ENCODE data around the gene TOR3A.

Gene TOR3A

DNA sequence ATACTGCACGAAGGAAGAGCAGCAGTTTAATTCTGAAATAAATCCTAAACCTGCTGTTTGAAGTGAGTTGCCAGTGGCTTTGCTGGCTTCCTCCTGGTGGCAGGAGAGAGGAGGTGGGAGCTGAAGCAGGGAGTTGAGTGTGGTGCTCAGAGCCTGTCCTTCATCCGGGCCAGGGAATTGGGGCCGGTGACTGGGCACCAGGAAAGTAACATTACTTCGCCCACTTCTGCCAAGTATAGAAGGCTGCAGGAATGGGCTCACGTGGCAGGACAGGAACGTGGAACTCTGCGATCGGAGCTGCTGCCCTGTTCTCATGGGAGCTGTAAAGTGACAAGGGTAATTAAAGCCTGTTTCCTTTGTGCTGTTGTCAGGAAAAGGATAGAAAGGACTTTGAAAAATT, 8.7 kb downstream of the TOR3A start:
- peak overlapping the region in 2 of 5 donors; percentile 19 to 20 for H3K9ac ChIP-seq (ENCODE audit: low read length in 5 of 5)
- no peaks in the 10 kb centered on the region for H3K27me3 ChIP-seq (ENCODE audit: control insufficient read depth in 5 of 5, insufficient read depth in 4 of 5, low read length in 5 of 5)
- H3K36me3 ChIP-seq (ENCODE audit: control insufficient read depth in 5 of 5, insufficient read depth in 5 of 5, low read length in 5 of 5): peaks cover 3 to 73% (median 51%) of the 10 kb centered on the region in 5 donors
- H3K27ac ChIP-seq (ENCODE audit: low read depth, low read length): peak overlapping the region; percentile 37
- H3K4me3 ChIP-seq (ENCODE audit: low read depth in 1 of 5, low read length in 5 of 5): no peak overlapping the region
- peaks cover 9 to 56% (median 42%) of the 10 kb centered on the region in 5 donors for H3K4me1 ChIP-seq (ENCODE audit: control insufficient read depth in 5 of 5, insufficient read depth in 5 of 5, low read length in 5 of 5)
- no peaks in the 10 kb centered on the region for H3K9me3 ChIP-seq (ENCODE audit: control insufficient read depth in 5 of 5, low read length in 5 of 5)

DNA sequence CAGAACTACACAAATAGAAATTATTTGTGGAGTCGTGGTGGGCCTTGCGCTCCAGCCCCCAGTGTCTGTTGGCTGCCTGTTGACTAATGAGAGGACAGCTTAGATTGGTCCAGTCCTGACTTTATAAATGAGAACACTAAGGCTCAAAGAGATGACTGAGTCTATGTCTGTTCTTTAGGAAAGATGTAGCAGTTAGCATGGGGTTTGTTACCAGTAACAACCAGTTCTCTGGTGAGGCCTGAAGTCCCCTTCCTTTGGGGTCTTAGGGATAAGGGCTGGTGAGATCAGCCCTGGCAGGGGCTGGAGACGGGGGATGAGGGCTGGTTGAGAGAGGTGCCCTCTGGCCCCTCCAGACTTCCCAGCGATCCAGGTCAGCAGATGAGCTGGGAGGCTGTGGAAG, 9.1 kb downstream of the TOR3A start:
- Histone ChIP-seq H3K27ac (ENCODE audit: low read depth, low read length) (peak overlapping the region; percentile 37), H3K27me3 (ENCODE audit: control insufficient read depth in 5 of 5, insufficient read depth in 4 of 5, low read length in 5 of 5) (no peaks in the 10 kb centered on the region), H3K9ac (ENCODE audit: low read length in 5 of 5) (no peak overlapping the region), H3K4me3 (ENCODE audit: low read depth in 1 of 5, low read length in 5 of 5) (no peak overlapping the region), H3K9me3 (ENCODE audit: control insufficient read depth in 5 of 5, low read length in 5 of 5) (no peaks in the 10 kb centered on the region), H3K4me1 (ENCODE audit: control insufficient read depth in 5 of 5, insufficient read depth in 5 of 5, low read length in 5 of 5) (peaks cover 9 to 56% (median 43%) of the 10 kb centered on the region in 5 donors), H3K36me3 (ENCODE audit: control insufficient read depth in 5 of 5, insufficient read depth in 5 of 5, low read length in 5 of 5) (peaks cover 3 to 73% (median 50%) of the 10 kb centered on the region in 5 donors)

DNA sequence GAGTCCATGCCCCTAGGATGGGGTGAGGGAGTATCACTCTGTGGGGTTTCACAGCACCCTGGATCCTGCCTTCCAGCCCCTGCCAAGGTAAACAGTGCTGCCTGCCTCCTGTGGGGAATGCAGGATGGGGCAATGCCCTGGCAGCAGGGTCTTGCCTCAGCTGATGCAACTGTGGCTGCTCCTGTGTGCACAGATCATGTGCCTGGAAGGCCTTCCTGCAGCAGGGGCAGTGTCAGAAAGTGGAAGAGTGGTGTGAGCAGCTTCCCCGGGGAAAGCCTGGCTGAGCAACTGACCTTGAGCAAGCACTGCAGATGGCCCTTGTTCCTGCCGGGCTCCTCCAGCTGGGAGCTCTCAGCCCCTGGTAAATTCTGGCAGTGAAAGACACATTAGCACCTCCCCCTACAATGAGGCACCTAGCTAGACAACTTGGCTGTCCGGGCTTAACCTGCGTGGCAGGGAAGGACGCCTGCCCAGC, 9.9 kb downstream of the TOR3A start:
- Histone ChIP-seq H3K9ac (ENCODE audit: low read length in 5 of 5) (peak overlapping the region in 1 of 5 donors; percentile 7), H3K36me3 (ENCODE audit: control insufficient read depth in 5 of 5, insufficient read depth in 5 of 5, low read length in 5 of 5) (peaks cover 3 to 75% (median 50%) of the 10 kb centered on the region in 5 donors), H3K27ac (ENCODE audit: low read depth, low read length) (peak overlapping the region; percentile 38), H3K27me3 (ENCODE audit: control insufficient read depth in 5 of 5, insufficient read depth in 4 of 5, low read length in 5 of 5) (no peaks in the 10 kb centered on the region), H3K4me3 (ENCODE audit: low read depth in 1 of 5, low read length in 5 of 5) (peak overlapping the region in 1 of 5 donors; percentile 32), H3K4me1 (ENCODE audit: control insufficient read depth in 5 of 5, insufficient read depth in 5 of 5, low read length in 5 of 5) (peaks cover 9 to 56% (median 46%) of the 10 kb centered on the region in 5 donors), H3K9me3 (ENCODE audit: control insufficient read depth in 5 of 5, low read length in 5 of 5) (no peaks in the 10 kb centered on the region)

DNA sequence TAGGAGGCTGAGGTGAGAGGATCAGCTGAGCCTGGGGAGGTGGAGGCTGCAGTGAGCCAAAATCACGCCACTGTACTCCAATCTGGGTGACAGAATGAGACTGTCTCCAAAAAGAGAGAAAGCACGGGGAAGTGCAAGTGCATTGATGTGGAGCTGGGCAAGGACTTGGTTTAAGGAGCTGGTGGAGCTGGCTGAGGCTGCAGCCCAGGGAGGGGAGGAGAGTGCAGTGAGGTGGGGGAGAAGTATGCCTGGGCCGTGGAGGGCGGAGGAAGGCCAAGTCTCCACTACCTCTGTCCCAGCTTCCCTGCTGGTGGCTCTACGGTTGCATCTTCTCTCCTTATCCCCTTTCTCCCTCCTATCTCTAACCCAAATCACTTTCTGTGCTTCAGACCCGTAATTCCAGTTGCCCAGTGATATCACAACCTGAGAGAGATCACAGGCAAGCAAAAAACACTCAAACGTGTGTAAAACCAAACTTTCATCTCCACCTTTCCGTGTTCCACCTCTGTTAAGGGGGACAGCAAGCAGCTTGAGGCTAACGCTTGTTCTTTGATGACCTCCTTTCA, 11.1 kb downstream of the TOR3A start:
- H3K27me3 ChIP-seq (ENCODE audit: control insufficient read depth in 5 of 5, insufficient read depth in 4 of 5, low read length in 5 of 5): no peaks in the 10 kb centered on the region
- H3K27ac ChIP-seq (ENCODE audit: low read depth, low read length): no peak overlapping the region
- no peak overlapping the region for H3K4me3 ChIP-seq (ENCODE audit: low read depth in 1 of 5, low read length in 5 of 5)
- H3K9me3 ChIP-seq (ENCODE audit: control insufficient read depth in 5 of 5, low read length in 5 of 5): no peaks in the 10 kb centered on the region
- peaks cover 7 to 80% (median 56%) of the 10 kb centered on the region in 5 donors for H3K36me3 ChIP-seq (ENCODE audit: control insufficient read depth in 5 of 5, insufficient read depth in 5 of 5, low read length in 5 of 5)
- H3K9ac ChIP-seq (ENCODE audit: low read length in 5 of 5): no peak overlapping the region
- peaks cover 9 to 44% (median 37%) of the 10 kb centered on the region in 5 donors for H3K4me1 ChIP-seq (ENCODE audit: control insufficient read depth in 5 of 5, insufficient read depth in 5 of 5, low read length in 5 of 5)

DNA sequence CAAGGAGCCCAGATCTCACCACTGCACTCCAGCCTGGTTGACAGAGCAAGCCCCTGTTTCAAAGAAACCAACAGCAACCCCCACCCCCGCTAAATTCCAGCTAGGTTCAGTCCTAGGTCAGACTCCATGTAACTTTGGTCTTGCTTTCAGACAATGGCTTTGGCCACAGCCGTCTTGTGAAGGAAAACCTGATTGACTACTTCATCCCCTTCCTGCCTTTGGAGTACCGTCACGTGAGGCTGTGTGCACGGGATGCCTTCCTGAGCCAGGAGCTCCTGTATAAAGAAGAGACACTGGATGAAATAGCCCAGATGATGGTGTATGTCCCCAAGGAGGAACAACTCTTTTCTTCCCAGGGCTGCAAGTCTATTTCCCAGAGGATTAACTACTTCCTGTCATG, 12.9 kb downstream of the TOR3A start:
- no peak overlapping the region for H3K9ac ChIP-seq (ENCODE audit: low read length in 5 of 5)
- no peak overlapping the region for H3K4me3 ChIP-seq (ENCODE audit: low read depth in 1 of 5, low read length in 5 of 5)
- no peaks in the 10 kb centered on the region for H3K9me3 ChIP-seq (ENCODE audit: control insufficient read depth in 5 of 5, low read length in 5 of 5)
- H3K36me3 ChIP-seq (ENCODE audit: control insufficient read depth in 5 of 5, insufficient read depth in 5 of 5, low read length in 5 of 5): peaks cover 11 to 75% (median 55%) of the 10 kb centered on the region in 5 donors
- peak overlapping the region; percentile 37 for H3K27ac ChIP-seq (ENCODE audit: low read depth, low read length)
- H3K27me3 ChIP-seq (ENCODE audit: control insufficient read depth in 5 of 5, insufficient read depth in 4 of 5, low read length in 5 of 5): no peaks in the 10 kb centered on the region
- peaks cover 9 to 32% (median 29%) of the 10 kb centered on the region in 5 donors for H3K4me1 ChIP-seq (ENCODE audit: control insufficient read depth in 5 of 5, insufficient read depth in 5 of 5, low read length in 5 of 5)

DNA sequence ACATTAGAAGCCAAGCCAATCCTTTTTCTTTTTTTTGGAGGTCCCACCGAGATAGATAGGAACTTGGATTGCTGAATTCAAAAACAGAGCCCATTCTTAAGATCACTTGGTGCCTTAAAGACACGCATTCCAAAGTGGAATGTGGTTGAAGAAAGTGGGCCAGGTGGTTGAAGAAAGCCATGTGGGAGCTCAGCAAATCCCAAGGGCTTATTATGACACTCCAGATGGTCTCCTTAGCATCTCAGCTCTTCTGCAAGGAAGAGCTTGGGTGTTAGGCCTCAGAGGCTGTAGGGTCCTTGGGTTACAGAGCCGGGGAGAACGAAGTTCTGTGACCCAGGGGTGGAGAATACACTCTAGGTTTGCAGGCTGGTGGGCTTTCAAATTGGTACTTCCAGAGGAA, 13.5 kb downstream of the TOR3A start:
- Histone ChIP-seq H3K27me3 (ENCODE audit: control insufficient read depth in 5 of 5, insufficient read depth in 4 of 5, low read length in 5 of 5) (no peaks in the 10 kb centered on the region), H3K36me3 (ENCODE audit: control insufficient read depth in 5 of 5, insufficient read depth in 5 of 5, low read length in 5 of 5) (peaks cover 11 to 72% (median 55%) of the 10 kb centered on the region in 5 donors), H3K9ac (ENCODE audit: low read length in 5 of 5) (no peak overlapping the region), H3K4me3 (ENCODE audit: low read depth in 1 of 5, low read length in 5 of 5) (no peak overlapping the region), H3K9me3 (ENCODE audit: control insufficient read depth in 5 of 5, low read length in 5 of 5) (no peaks in the 10 kb centered on the region), H3K27ac (ENCODE audit: low read depth, low read length) (peak overlapping the region; percentile 37), H3K4me1 (ENCODE audit: control insufficient read depth in 5 of 5, insufficient read depth in 5 of 5, low read length in 5 of 5) (peaks cover 9 to 29% (median 25%) of the 10 kb centered on the region in 5 donors)

DNA sequence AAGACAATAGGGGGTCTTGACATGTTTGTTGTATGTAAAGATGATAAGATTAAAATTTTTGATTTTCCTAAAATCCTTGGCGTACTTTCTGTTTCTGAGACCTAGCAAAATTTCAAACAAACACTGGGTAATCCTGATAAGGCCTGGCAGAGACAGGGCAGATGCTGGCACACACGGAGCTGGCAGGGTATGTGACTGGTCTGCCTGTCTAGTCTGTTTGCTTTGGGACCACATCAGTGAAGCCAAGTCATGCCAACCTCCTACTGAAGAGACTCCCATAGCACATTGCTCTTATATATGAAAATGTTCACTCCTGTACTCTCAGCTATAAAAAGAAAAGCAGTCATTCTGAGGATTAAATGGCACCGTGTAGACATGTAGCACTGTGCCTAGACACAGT, 14.1 kb downstream of the TOR3A start:
- H3K27ac ChIP-seq (ENCODE audit: low read depth, low read length): no peak overlapping the region
- H3K27me3 ChIP-seq (ENCODE audit: control insufficient read depth in 5 of 5, insufficient read depth in 4 of 5, low read length in 5 of 5): no peaks in the 10 kb centered on the region
- no peak overlapping the region for H3K9ac ChIP-seq (ENCODE audit: low read length in 5 of 5)
- no peaks in the 10 kb centered on the region for H3K9me3 ChIP-seq (ENCODE audit: control insufficient read depth in 5 of 5, low read length in 5 of 5)
- H3K4me3 ChIP-seq (ENCODE audit: low read depth in 1 of 5, low read length in 5 of 5): no peak overlapping the region
- H3K36me3 ChIP-seq (ENCODE audit: control insufficient read depth in 5 of 5, insufficient read depth in 5 of 5, low read length in 5 of 5): peaks cover 11 to 76% (median 60%) of the 10 kb centered on the region in 5 donors
- peaks cover 5 to 23% (median 20%) of the 10 kb centered on the region in 5 donors for H3K4me1 ChIP-seq (ENCODE audit: control insufficient read depth in 5 of 5, insufficient read depth in 5 of 5, low read length in 5 of 5)

DNA sequence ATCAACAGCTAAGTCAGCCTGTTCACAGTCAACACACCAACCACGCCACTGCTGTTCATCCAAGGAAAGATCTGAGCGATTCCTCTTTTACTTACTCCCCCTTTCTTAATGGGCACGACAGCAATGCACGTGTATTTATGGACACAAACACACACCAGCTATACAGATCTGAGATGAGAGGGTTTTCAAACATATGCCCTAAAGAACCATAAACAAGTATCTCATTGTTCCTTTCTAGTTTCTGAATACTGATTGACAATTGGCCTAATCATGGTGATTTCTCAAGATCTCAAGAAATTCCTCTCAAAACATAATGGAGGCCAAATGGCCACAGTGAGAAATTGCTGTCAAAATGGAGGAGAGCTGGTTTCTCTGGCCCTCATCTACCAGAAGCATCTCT, 18.0 kb downstream of the TOR3A start:
- Histone ChIP-seq H3K4me1 (ENCODE audit: control insufficient read depth in 5 of 5, insufficient read depth in 5 of 5, low read length in 5 of 5) (peaks cover 0 to 5% (median 4%) of the 10 kb centered on the region in 5 donors), H3K9me3 (ENCODE audit: control insufficient read depth in 5 of 5, low read length in 5 of 5) (no peaks in the 10 kb centered on the region), H3K9ac (ENCODE audit: low read length in 5 of 5) (no peak overlapping the region), H3K36me3 (ENCODE audit: control insufficient read depth in 5 of 5, insufficient read depth in 5 of 5, low read length in 5 of 5) (peaks cover 11 to 51% (median 28%) of the 10 kb centered on the region in 5 donors), H3K4me3 (ENCODE audit: low read depth in 1 of 5, low read length in 5 of 5) (no peak overlapping the region), H3K27me3 (ENCODE audit: control insufficient read depth in 5 of 5, insufficient read depth in 4 of 5, low read length in 5 of 5) (no peaks in the 10 kb centered on the region), H3K27ac (ENCODE audit: low read depth, low read length) (no peak overlapping the region)

DNA sequence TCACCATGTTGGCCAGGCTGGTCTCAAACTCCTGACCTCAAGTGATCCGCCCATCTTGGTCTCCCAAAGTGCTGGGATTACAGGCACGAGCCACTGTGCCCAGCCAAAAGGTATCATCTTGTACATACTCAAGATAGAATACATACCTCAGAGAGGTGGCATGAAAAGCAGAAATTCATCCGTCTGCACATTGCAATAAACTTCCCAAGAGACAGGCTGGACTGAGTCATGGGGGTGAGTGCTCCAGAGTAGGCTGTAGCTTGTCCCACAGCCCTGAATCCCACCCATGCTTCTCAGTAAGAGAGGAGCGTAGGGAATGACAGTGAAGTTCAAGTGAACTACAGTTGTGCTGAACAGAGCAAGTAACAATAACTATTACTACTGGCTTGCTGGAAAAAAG, 19.7 kb downstream of the TOR3A start:
- Histone ChIP-seq H3K27ac (ENCODE audit: low read depth, low read length) (no peak overlapping the region), H3K4me1 (ENCODE audit: control insufficient read depth in 5 of 5, insufficient read depth in 5 of 5, low read length in 5 of 5) (no peaks in the 10 kb centered on the region), H3K27me3 (ENCODE audit: control insufficient read depth in 5 of 5, insufficient read depth in 4 of 5, low read length in 5 of 5) (no peaks in the 10 kb centered on the region), H3K4me3 (ENCODE audit: low read depth in 1 of 5, low read length in 5 of 5) (no peak overlapping the region), H3K36me3 (ENCODE audit: control insufficient read depth in 5 of 5, insufficient read depth in 5 of 5, low read length in 5 of 5) (peaks cover 7 to 36% (median 17%) of the 10 kb centered on the region in 5 donors), H3K9me3 (ENCODE audit: control insufficient read depth in 5 of 5, low read length in 5 of 5) (no peaks in the 10 kb centered on the region), H3K9ac (ENCODE audit: low read length in 5 of 5) (no peak overlapping the region)

DNA sequence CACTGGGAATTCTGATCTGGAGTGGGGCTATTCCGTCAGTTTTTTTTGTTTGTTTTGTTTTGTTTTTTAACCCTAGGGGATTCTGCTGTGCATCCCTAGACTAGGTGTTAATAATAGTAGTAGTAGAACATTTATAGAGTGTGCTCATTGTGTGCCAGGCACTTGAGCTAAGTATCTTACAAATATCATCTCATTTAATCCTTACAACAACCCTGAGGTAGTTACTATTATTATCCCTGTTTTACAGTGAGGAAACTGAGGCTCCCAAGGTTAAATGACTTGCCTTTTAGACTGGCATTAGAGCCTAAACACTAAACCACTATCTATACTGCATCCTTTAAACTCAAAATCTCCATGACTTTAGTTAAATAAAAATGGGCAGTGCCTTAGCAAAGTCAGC, 22.1 kb downstream of the TOR3A start:
- H3K9me3 ChIP-seq (ENCODE audit: control insufficient read depth in 5 of 5, low read length in 5 of 5): no peaks in the 10 kb centered on the region
- no peak overlapping the region for H3K4me3 ChIP-seq (ENCODE audit: low read depth in 1 of 5, low read length in 5 of 5)
- no peaks in the 10 kb centered on the region for H3K27me3 ChIP-seq (ENCODE audit: control insufficient read depth in 5 of 5, insufficient read depth in 4 of 5, low read length in 5 of 5)
- peaks cover 0 to 17% (median 6%) of the 10 kb centered on the region in 5 donors for H3K4me1 ChIP-seq (ENCODE audit: control insufficient read depth in 5 of 5, insufficient read depth in 5 of 5, low read length in 5 of 5)
- H3K9ac ChIP-seq (ENCODE audit: low read length in 5 of 5): no peak overlapping the region
- H3K36me3 ChIP-seq (ENCODE audit: control insufficient read depth in 5 of 5, insufficient read depth in 5 of 5, low read length in 5 of 5): peaks cover 4 to 39% (median 25%) of the 10 kb centered on the region in 5 donors
- no peak overlapping the region for H3K27ac ChIP-seq (ENCODE audit: low read depth, low read length)

Measured in subcutaneous abdominal adipose tissue (tissue), 5 donors.